Measurements from ENCODE around the gene SMYD2. TPM values are rescaled to one million over a fixed set of nuclear protein-coding genes. Genes with fewer than 3 reads are reported as not detected.

The SMYD2 gene
- total and polyA plus RNA-seq, 2 of the 8 experiments (the other 6 are each of a cell fraction or from before 2014, with no cell fraction given), result 3.0 to 5.2 TPM

DNA sequence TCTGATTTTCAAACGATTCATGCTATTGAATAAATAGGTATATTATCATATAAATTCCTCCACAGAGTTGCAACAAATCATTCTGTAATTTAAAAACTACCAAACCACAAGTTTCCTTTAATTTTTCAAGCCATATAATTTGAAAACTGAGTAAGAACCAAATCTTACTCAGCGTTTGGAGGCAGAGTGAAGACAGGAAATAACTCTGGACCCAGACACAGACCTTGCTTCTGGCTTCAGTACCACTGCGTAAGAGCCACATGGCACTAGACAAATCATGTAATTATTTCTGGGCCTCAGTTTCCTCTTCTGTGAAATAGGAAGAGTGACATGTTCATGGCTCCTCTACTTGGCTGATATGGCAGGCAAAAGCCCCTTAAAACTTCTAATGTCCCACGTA is 82.4 kb downstream of the SMYD2 start:
- Histone ChIP-seq H3K9me3 (ENCODE audit: insufficient read depth in 2 of 2, low read depth in 1 of 2, low read length in 1 of 2) (no peaks in the 10 kb centered on the region), H3K23ac (ENCODE audit: insufficient read length) (no peak overlapping the region), H3K79me1 (ENCODE audit: low read depth, low read length) (no peaks in the 10 kb centered on the region; the same call in 1 of the 2 replicates), H4K5ac (ENCODE audit: insufficient read length, low read depth, low read length) (no peak overlapping the region), H3K4me2 (ENCODE audit: insufficient read depth in 1 of 2, low read depth in 2 of 2, low read length in 2 of 2) (no peak overlapping the region), H2BK5ac (ENCODE audit: low read depth, low read length) (no peak overlapping the region), H2BK120ac (replicated peaks; ENCODE audit: low read depth, low read length) (no peak overlapping the region), H2BK15ac (ENCODE audit: low read length) (no peak overlapping the region), H3K79me2 (ENCODE audit: control insufficient read depth in 1 of 2, insufficient read depth in 2 of 2, low read length in 2 of 2) (no peaks in the 10 kb centered on the region), H3K18ac (ENCODE audit: extremely low read depth, low read length) (no peak overlapping the region), H3K36me3 (ENCODE audit: control insufficient read depth in 2 of 4, insufficient read depth in 4 of 4, low read length in 3 of 4) (peaks cover 2 to 57% (median 12%) of the 10 kb centered on the region in 4 experiments; a peak in 7 of 8 replicates), H4K8ac (ENCODE audit: extremely low read depth, insufficient read depth, low read length) (no peak overlapping the region), H3K27me3 (replicated peaks in 1 of 4; ENCODE audit: control insufficient read depth in 3 of 4, extremely low read depth in 1 of 4, insufficient read depth in 3 of 4, low read length in 3 of 4) (no peaks in the 10 kb centered on the region), H4K91ac (replicated peaks; ENCODE audit: insufficient read length, low read length) (no peak overlapping the region), H3K9ac (replicated peaks in 1 of 4; ENCODE audit: extremely low read depth in 1 of 4, low read depth in 3 of 4, low read length in 3 of 4) (no peak overlapping the region), H2AFZ (ENCODE audit: low read length) (no peak overlapping the region), H3K56ac (replicated peaks; ENCODE audit: insufficient read length, low read depth, low read length) (no peak overlapping the region), H2AK5ac (ENCODE audit: low read depth, low read length) (no peak overlapping the region), H3K4me3 (ENCODE audit: extremely low read depth in 1 of 4, insufficient read depth in 2 of 4, low read depth in 3 of 4, low read length in 4 of 4) (no peak overlapping the region), H2BK12ac (ENCODE audit: low read depth, low read length) (no peak overlapping the region), H3K23me2 (ENCODE audit: low read depth, low read length) (peaks cover 2% of the 10 kb centered on the region; the same call in 1 of the 2 replicates), H3K4ac (replicated peaks; ENCODE audit: insufficient read length, low read depth, low read length) (no peak overlapping the region), H4K20me1 (replicated peaks in 1 of 2; ENCODE audit: control insufficient read depth in 1 of 2, insufficient read depth in 2 of 2, low read length in 2 of 2) (no peaks in the 10 kb centered on the region), H3K27ac (ENCODE audit: low read depth, low read length) (no peak overlapping the region), H2BK20ac (ENCODE audit: low read length) (no peak overlapping the region), H3K4me1 (replicated peaks in 1 of 4; ENCODE audit: control insufficient read depth in 3 of 4, insufficient read depth in 4 of 4, low read length in 3 of 4) (no peaks in the 10 kb centered on the region), H3K14ac (ENCODE audit: insufficient read length) (no peak overlapping the region)
- DNase-seq (ENCODE audit: low read depth in 1 of 2, low spot score in 2 of 2) (no peak), FAIRE-seq (no peak)
- ChIA-PET POLR2A (ENCODE audit: partially characterized antibody) (no interaction called here), CTCF (ENCODE audit: partially characterized antibody) (no interaction called here)
- 90% methylated on average over 4 of the region's 4 CpGs; no CpG with 5 or more reads in 1 of the 2 experiments for WGBS, 2 experiments (ENCODE audit: extremely low coverage in 1 of 2, insufficient coverage in 1 of 2, insufficient read length in 1 of 2, insufficient replicate concordance in 2 of 2, low coverage in 1 of 2, low lambda C conversion rate in 2 of 2, missing lambda C conversion rate in 1 of 2)
- TF ChIP-seq CBX5 (IDR thresholded peaks at IDR 0.05; ENCODE audit: low read depth, low read length) (no peak), TBP (IDR thresholded peaks at IDR 0.05; ENCODE audit: low read depth, low read length) (no peak), CREB1 (IDR thresholded peaks at IDR 0.05) (no peak), RFX5 (IDR thresholded peaks at IDR 0.05; ENCODE audit: borderline replicate concordance, low read depth, low read length) (no peak), TEAD4 (IDR thresholded peaks at IDR 0.05; ENCODE audit: low read depth, low read length) (no peak), SIN3A (conservative IDR thresholded peaks at IDR 0.05 in 1 of 2, IDR thresholded peaks at IDR 0.05 in 1 of 2; ENCODE audit: low read depth in 1 of 2, low read length in 2 of 2) (no peak), NANOG (IDR thresholded peaks at IDR 0.05; ENCODE audit: insufficient read depth, low read depth, low read length, poor library complexity, severe bottlenecking) (no peak), CTBP2 (IDR thresholded peaks at IDR 0.05; ENCODE audit: borderline replicate concordance, insufficient read depth, insufficient read length, low read length) (no peak), YY1 (IDR thresholded peaks at IDR 0.05; ENCODE audit: low read depth, low read length) (no peak), GTF2F1 (IDR thresholded peaks at IDR 0.05; ENCODE audit: borderline replicate concordance, low read depth, low read length) (no peak), KDM4A (IDR thresholded peaks at IDR 0.05; ENCODE audit: low read depth, low read length, severe bottlenecking) (no peak)
- TF ChIP-seq, protein P1, sequence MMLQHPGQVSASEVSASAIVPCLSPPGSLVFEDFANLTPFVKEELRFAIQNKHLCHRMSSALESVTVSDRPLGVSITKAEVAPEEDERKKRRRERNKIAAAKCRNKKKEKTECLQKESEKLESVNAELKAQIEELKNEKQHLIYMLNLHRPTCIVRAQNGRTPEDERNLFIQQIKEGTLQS (IDR thresholded peaks at IDR 0.05; ENCODE audit: insufficient read depth, low read depth, low read length), result no peak

Data from H1 (cell line).